ENCODE measurements around the gene GALT.

Gene GALT

DNA sequence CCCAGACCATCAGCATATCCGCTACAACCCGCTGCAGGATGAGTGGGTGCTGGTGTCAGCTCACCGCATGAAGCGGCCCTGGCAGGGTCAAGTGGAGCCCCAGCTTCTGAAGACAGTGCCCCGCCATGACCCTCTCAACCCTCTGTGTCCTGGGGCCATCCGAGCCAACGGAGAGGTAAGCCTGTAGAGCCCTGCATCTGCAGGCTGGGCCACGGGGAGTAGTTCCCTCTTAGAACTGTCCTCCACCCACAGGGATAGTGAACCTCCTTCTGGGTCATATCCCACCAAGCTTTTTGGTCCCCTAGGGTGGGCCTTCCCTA, 569 bp downstream of the GALT start:
- intact Hi-C loops (cut with DNase I) = no loop called here
- DNase-seq = no peak

DNA sequence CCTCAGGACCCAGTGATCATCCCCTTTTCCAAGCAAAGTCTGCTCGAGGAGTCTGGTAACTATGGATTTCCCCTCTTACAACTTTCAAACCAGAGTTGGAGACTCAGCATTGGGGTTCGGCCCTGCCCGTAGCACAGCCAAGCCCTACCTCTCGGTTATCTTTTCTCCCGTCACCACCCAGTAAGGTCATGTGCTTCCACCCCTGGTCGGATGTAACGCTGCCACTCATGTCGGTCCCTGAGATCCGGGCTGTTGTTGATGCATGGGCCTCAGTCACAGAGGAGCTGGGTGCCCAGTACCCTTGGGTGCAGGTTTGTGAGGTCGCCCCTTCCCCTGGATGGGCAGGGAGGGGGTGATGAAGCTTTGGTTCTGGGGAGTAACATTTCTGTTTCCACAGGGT, 1.2 kb downstream of the GALT start:
- intact Hi-C loops (cut with DNase I) = no loop called here
- no peak for DNase-seq

DNA sequence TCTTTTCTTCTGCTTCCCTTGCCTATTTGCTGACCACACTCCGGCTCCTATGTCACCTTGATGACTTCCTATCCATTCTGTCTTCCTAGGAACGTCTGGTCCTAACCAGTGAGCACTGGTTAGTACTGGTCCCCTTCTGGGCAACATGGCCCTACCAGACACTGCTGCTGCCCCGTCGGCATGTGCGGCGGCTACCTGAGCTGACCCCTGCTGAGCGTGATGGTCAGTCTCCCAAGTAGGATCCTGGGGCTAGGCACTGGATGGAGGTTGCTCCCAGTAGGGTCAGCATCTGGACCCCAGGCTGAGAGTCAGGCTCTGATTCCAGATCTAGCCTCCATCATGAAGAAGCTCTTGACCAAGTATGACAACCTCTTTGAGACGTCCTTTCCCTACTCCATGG, 2.2 kb downstream of the GALT start:
- no peak for DNase-seq
- intact Hi-C loops (cut with DNase I) = no loop called here

DNA sequence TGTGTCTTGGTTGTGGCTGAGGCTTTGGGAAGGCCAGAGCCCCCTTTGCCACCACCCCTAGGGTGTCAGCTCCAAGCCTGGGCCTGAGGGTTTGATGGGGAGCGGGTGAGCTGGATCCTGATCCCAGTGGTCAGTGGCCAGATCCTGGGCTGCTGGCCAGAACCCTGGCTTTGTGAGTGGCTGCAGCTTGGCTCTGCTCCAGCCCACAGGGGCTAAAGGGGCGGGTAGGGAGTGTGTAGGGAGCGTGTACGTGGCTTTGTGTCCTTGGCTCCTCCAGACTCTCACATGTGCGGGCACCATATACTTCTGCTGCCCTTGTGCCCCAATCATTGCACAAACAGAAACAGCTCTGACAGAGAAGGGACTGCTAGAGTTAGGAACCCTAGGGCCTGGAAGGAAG, 4.3 kb downstream of the GALT start:
- DNase-seq = peak in 20 of 42 donors; percentile 31 to 68 (median 46)
- intact Hi-C loops (cut with DNase I) = no loop called here

DNA sequence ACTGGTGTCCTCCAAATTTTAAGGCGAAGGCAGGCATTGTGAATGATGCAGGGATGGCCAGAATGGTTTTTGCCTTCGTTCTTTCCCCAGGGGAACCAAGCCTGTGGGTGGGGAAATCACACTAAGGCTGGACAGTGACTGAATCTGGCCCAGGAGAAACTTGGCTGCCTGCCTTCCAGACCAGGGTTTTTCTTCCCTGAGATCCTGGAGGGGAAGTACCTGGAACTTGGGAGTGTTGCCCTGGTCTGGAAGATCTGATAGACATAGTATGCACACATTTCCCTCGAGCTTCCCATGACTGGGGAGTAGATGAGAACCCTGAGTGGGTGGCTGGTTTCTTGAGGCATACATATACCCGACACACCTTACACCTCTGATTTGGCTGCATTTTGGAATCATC, 4.8 kb downstream of the GALT start:
- intact Hi-C loops (cut with DNase I) = no loop called here
- peak in 2 of 42 donors; percentile 37 to 40 for DNase-seq

DNA sequence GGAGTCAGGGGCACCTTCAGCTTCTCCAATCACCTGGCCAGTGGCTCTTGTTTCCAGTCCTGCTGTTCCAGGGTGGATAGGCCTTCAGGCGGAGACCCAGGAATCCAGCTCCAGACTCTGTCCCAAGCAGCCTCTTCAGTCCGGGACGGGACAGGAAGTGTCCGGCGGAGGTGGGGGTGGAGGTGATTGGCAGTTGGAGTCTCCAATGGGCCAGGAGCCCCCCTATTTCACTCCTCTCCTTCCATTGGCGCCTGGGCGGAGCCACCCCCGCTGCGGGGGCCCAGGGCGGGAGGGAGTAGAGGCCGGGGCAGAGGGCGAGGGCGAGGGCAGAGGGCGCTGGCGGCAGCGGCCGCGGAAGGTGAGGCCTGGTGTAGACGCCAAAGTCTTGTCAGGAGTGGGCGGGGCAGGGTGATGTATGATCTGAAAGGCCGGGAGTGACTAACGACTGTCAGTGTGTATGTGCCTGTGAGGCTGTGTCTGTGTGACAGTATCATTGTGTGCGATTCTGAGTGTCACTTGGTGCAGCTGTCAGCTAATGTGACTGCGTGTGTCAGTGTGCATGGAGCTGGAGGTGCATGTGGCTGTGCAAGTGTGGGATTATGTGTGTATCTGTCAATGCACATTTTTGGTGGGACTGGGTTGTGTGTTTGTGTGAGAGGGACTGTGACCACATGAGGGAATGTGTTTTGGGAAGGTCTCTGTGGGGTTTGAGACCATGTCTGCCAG, 5.6 kb downstream of the GALT start, which contains the start of gene IL11RA:
TSS of gene IL11RA (plus strand) at position 310 of the 726 bp plus-strand sequence. CDS start 3,033 bp downstream, outside the sequence.
- intact Hi-C loops (cut with DNase I) = no loop called here

DNA sequence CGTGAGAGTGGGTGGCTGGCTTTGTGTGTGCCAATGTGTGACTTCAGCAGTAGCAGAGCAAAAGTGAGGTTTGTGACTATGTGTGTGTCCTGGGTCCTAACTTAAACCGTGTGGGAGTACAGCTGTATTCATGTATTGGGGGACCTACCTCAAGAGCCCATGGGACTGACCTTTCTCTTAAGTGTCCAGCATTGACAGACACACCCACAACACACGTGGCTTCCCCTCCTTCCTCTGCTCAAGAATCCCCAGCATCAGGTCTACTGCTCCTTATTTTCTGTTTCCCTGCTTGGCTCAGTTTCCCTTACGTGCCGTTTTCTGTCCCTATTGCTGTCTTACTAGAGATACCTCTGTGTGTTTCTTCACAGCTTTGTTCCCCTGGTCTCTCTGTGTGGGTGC, 6.1 kb downstream of the GALT start:
- intact Hi-C loops (cut with DNase I) = no loop called here
- DNase-seq = no peak

More for the DNA sequence above, 5.6 kb downstream of the GALT start, which contains the start of gene IL11RA:
- peak; percentile 71 to 94 (median 85) for DNase-seq

DNA sequence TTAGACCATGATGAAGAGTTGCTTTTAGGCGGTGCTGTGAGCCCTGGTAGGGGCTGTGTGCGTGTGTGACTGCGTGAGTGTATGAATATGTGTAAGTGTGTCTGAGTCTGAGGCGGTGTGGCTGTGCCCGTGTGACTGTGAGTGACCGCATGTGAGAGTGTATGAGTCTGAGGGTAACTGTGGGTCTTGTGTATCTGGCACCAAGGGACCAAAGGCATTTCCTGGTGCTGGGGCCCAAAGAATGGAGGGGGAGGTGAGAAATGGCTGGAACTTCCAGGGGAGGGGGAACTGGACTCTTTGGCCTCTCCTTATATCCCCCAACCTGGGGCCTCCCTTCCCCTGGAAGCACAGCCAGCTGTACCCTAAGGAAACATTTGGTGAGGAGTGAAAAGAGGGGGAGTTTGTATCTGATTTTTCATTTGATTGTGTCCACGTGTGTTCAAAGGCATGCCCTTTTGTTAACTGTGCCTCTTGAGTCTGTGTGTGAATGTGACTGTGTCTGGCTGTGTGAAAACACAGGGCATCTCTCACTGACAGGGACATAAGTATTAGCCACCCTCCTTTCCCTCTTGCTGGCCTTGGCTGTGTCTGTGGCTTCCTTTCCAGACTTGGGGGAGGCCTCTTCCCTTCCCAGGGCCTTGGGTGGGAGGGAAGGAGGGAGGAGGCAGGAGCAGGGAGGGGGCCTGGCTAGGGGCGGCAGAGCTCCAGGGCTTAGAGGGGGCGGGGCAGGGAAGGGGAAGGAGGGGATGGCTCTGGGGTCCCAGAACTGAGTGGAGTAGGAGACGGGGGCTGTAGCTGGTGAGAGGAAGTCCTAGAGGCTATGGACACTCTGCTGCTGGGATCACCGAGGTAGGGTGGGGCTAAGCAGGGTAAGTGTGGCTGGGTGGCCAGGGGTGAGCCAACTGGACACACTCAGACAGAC, 6.9 kb downstream of the GALT start:
- intact Hi-C loops (cut with DNase I) = no loop called here
- peak in 1 of 42 donors; percentile 41 for DNase-seq

DNA sequence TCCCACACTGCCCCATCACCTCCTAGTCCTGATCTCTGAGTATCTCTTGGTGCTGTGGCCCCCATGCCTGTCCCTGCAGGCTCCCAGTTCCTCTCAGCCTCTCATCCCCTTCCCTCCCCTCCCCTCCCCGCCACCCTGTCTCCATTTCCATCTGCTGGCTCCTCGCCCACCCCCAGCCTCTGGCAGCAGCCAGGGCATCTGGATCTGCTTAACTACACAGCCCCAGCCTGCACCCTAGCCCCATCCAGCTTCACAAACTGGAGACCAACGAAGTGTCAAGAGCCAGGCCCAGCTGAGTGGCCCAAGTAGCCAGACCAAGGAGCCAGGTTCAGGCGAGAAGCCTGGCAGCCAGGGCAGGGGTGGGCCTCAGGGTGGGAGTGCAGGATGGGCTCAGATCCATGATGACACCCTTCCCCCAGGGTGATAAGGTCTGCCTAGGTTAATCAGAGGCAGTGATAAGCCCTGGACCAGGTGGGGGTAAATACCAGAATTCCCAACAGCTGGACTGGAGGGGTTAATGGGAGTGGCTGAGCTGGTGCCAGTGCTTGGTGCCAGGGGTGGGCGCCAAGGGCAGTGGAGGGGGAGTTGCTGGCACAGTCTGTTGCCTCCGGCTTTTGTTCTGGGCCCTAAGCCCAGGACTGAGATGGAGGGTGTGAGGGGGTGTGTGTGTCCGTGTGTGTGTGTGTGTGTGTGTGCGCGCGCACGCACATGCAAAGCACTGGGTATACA, 8.0 kb downstream of the GALT start:
- DNase-seq = peak; percentile 47 to 89 (median 78)
- intact Hi-C loops (cut with DNase I) = no loop called here

DNA sequence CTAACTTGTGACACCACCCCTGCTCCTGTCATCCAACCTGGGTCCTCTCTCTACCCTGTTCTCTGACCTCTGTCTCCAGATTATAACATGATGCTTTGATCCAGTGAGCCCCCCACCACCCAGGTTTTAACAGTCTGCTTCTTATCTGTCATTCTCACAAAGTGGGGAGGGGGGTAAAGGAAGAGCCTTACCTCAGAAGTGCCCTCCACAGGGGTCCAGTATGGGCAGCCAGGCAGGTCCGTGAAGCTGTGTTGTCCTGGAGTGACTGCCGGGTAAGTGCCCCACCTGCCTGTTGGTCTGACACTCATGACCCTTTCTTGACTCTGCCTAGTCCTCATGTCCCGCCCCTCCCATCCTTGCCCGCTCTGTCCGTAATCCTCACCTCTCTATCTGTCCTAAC, 8.9 kb downstream of the GALT start:
- intact Hi-C loops (cut with DNase I) = no loop called here
- no peak for DNase-seq

DNA sequence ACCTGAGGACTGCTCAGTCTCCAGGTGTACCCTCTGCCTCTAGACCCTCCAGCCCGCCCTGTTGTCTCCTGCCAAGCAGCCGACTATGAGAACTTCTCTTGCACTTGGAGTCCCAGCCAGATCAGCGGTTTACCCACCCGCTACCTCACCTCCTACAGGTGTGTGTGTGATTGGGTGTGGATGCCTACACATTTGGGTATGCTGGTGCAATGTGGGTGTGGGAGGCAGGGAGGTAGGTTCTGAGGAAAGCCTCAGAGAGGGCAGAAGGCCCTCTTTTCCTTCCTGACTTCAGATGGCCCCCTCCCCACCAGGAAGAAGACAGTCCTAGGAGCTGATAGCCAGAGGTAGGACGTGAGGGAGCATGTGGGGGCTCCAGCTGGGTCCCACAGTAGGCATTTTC, 10.5 kb downstream of the GALT start:
- intact Hi-C loops (cut with DNase I) = no loop called here
- peak in 19 of 42 donors; percentile 19 to 79 (median 51) for DNase-seq

DNA sequence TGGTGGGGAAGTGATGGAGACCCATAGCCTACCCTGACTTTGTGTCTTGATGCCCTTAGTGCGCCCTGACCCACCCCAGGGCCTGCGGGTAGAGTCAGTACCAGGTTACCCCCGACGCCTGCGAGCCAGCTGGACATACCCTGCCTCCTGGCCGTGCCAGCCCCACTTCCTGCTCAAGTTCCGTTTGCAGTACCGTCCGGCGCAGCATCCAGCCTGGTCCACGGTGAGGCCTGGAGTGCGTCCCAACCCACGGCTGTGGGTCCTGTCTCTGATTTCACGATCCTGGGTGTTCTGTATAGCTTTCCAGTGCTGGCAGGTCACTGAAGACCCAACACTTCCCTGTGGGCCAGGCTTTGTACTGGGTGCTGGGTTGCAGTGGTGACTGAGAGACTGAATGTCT, 12.0 kb downstream of the GALT start:
- intact Hi-C loops (cut with DNase I) = no loop called here
- no peak for DNase-seq

DNA sequence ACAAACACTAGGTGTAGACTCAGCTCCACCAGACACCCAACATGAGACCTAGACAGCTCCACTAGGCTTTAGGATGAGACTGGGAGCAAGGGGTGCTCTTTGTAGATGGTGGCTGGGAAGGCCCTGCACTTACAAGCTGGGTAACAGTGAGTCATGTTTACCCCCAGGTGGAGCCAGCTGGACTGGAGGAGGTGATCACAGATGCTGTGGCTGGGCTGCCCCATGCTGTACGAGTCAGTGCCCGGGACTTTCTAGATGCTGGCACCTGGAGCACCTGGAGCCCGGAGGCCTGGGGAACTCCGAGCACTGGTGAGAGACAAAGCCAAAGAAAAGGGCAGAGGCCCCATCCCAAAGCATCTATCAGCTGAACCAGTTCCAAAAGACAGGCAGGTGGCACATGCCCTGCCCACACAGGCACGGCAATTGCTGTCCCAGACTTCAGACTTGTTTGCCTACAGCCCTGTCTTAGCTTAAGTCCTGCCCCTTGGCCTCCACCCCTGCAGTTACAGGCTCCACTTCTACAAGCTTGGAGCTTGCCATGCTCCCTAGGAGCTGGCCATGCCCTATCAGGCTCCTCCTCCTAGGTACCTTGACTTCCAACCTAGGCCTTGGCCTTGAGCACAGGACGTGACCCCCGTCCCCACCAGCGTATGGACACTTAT, 13.2 kb downstream of the GALT start:
- DNase-seq = no peak
- intact Hi-C loops (cut with DNase I) = loop anchor here (5.0 kb wide), 1 partner anchor 43 kb away; no protein-coding TSS in a partner anchor

DNA sequence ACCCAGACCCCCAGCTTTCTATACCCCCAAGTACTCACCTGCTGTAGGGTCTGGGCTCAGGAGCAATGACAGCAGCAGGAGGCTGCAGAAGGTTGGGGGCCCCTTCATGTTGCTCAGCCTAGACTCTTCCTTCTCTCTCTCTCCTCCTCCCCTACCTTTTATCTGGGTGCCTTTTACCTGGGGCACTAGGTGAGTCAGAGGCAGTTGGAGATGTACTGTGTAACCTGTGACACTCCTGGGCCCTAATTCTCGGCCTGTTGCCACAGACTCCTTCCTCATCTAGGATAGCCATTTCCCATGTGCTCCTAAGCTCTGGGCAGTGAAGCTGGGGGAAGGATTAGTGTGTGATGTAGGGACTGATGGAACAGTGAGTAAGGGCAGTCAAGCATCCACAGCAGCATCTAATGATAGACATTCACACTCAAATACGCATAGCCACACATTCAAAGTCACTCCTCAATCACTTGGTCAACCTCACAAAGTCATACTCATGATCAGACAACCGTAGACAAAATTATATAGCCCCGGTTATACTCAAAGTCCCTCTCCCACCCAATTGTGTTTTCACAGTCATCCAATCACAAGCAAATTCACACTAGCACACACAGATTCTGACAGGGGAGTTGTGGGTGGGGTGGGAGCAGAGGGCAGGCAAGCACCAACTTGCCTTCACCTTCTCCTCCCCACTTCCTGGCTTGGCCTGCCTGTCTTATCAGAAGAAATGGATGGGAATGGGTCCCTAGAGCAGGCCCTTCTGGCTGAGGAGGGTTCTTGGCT, 16.2 kb downstream of the GALT start, which contains the start of gene CCL27:
TSS of gene CCL27 (minus strand) at position 132 of the 777 bp plus-strand sequence. CDS start at position 108, 24 bp downstream.
- intact Hi-C loops (cut with DNase I) = loop anchor here (5.0 kb wide), 1 partner anchor 40 kb away; no protein-coding TSS in a partner anchor

DNA sequence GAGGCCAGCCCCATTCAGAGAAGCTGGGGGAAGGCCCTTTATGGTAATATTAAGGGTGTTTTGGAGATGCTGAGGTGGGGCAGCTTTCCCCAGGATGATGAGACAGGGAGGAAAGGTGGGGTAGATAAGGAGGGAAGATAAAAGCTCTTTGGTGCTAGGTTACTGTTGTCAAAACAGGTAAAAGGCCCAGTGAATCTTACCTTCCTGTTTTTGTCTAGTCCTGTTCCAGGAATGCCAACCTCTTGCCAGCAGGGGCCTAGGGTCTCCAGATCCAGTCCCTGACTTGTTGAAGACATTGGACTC, 16.8 kb downstream of the GALT start:
- intact Hi-C loops (cut with DNase I) = loop anchor here (5.0 kb wide), 1 partner anchor 39 kb away; no protein-coding TSS in a partner anchor
- DNase-seq = no peak

More for the DNA sequence above, 16.2 kb downstream of the GALT start, which contains the start of gene CCL27:
- DNase-seq = no peak

DNA sequence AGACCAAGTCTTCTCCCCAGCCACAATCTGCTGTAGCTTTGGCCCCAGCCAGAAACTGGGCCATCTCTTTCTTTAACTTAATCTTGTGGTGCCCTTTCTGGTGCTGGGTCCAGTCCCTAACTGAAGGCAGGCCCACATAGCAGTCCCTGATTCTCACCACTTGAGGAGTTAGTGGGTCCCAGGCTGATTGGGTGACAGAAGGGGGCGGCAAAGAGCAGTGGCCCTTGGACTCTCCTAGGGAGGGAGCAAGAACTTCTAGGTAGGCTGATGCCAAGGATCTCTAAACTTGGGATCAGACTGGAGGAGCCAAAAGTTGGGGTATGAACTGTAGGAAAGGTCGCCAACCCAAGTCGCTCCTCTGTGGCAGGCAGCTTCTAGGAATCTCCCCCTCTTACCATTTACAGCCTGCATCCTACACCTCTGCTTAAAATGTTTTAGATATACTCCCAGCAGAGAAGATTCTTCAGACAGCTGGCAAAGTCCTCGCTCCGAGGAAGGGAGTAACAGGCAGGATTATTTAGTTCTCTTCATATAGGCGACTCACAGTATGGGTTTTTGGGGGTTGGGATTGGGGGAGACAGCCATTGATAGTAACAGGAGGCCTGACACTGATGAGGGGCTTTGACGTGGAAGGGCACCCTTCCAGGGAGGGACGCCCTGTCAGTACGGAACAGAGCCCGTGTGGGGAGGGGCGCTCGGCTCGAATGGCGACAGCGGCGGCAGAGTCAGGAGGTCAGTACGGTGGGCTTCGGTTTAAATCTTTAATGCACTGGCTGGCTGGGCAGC, 18.0 kb downstream of the GALT start:
- intact Hi-C loops (cut with DNase I) = loop anchor here (5.0 kb wide), 1 partner anchor 38 kb away; no protein-coding TSS in a partner anchor
- peak; percentile 63 to 93 (median 81) for DNase-seq

DNA sequence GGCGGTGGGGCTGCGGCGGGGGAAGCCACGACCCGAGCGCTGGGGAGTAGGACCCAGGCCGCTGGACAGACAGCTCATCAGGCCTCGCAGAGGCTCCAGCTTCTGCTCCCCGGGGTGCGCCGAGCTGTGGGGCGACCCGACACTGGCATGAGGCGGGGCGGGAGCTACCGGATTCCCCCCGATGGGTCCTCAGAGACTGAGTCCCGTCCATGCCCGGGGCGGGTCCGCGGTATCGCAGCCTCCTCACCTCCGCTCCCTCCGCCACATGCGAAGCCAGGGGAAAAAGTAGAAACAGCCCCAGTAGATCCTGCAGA, 18.5 kb downstream of the GALT start:
- intact Hi-C loops (cut with DNase I) = no loop called here
- no peak for DNase-seq
